Cerebellar cortex (tissue), 1 donor: ENCODE measurements around the gene TRIM2.
"Not testable (repeated sequence)": the region's sequence is repeated elsewhere in the genome, so short reads cannot be mapped to it uniquely, and the experiment has no call there.

Experiments used
- DNase-seq: peaks from one replicate; pipeline ENCODE4 v3.0.0-alpha.2; 2015; ENCODE audit warnings: low spot score

Gene TRIM2

DNA sequence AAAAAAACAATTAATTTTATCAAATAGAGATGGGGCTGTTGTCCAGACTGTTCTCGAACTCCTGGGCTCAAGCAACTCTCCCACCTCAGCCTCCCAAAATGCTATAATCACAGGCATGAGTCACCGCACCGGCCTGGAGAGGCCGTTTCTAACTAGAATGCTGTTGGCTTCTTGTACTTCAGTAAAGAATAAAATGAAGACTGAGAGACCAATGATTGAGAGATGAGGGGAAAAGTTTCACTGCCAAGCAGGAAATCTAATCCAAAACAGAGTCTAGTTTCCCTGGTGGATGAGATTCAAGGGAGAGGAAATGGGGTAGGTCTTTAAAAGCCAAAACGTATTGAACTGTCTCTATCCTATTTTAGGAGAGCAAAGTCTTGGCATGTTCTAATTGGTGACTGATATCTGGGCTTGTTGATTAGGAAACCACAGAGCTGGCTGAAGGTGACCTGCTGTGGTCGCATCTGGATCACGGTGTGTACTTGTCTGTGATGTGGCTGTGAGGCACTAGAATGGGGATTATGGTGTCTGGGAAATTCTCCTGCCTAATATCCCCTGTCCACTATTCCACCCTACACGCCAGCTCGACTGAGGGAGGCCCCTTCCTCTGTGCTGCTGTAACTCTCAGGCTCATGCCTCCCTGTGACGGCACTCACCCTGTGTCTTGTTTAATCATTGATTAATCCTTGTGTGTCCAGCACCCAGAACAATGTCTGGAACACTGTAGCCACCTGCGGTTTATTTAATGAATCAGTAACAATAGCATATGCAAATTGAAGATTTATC is 15.0 kb upstream of the TRIM2 start:
- DNase-seq: no peak

DNA sequence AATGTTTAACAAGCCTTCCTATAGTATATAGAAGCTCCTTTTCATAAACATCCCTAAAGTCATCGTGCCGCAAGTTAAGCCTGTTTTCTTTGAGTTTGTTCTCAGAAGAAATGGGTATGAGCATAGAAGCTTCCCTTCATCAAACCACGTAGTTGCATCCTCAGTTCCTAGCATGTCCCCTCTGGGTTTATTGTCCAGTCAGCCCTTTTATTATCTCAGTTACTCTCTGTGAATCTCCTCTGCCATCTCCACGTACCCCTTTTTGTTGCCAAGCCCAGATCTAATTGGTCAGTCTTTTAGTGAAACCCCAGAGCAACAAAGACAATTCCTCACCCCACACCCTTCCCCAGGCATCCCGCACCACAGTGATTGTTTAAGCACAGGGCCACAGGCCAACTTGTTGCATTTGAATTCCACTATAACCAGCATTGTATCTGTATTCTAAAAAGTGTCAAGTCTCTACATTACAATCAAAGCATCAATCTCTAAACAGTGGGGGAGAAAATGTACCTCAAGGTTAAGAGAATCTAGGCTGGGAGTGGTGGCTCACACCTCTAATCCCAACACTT is 12.4 kb upstream of the TRIM2 start:
- DNase-seq: no peak

DNA sequence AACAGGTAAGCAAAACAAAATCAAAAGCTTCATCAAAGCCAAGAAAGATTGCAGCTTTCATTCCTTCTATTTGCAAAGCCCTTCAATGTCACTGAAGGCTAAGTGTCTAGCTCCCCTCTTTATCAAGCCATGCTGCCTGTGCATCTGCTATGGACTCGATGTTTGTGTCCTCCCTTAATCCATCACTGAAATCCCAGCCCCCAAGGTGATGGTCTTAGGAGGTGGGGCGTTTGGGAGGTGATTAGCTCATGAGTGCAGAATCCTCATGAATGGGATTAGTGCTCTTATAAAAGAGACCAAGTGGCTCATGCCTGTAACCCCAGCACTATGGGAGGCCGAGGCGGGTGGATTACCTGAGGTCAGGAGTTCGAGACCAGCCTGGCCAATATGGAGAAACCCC is 6.9 kb upstream of the TRIM2 start:
- no peak for DNase-seq

DNA sequence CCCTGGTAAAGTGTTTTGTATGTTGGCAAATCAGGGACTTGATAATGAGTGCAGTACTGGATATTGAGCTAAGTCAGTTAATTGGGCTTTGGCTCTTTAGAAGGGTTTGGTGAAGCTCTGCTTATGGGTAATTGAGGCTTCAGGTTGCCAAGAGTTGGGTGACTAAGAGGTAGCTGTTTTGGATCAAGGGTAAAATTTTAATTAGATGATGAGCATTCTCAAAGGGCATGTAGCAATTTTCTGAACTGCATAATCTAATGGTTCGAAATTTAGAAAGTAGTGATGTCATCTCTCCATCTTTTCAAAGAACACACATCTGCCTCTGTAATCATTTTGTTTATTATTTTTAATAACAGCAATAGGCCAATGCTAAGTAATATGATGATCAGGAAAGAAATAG is 5.5 kb upstream of the TRIM2 start:
- no peak for DNase-seq

DNA sequence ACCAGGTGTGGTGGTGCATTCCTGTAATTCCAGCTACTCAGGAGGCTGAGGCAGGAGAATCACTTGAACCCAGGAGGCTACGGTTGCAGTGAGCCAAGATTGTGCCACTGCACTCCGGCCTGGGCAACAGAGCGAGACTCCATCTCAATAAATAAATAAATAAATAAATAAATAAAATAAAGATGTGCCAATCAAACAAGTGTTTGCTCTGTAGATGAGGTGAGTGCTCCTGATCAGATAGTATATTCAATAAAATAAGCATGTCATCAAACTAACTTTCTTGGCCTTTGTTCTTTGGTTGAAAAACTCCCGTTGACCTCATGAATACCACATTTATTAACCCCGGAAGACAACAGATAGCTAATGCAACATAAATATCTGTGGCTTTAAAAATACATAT is 497 bp upstream of the TRIM2 start:
- not testable (repeated sequence) for DNase-seq

DNA sequence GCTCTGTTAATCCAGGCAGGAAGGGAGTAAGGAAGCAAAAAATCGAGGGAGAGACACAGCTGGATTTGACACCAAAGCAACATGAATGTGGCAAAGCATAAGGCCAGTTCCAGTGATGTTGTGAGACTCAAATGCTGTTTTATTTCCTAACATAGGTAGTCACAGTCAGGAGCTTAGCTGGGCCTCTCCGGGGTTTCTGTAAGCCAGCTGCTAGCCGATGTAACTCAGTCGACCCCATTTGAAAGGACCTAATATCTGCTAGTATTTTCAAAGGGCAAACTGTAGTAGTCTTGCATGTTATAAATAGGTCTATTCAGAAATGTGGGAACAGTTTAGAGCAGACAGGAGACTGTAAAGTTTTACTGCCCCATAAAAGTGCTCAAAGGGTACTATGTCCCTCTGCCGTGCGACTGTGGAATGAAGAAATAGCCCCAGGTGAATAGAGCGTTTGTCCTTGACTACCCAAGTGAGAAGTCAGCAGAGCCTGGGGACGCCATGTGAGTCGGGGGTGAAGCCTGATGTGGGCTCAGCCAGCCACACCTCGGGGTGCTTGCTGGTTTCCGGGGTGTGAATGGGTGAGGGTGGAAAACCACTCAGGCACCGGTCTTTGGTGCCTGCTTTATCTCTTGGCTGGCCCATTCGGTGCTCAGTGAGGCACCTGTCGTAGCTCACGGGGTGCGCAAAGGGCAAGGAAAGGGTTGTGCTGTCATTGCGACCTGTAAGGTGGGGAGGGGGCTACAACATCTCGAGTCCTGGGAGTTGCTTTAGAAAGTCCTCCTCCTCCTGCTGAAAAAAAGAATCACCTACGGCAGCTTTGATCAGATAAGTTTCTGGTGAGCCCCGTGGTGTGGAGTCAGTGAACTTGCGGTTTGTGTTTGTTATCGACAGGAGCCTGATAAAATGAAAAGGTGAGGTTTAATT is 745 bp downstream of the TRIM2 start:
- DNase-seq: no peak

DNA sequence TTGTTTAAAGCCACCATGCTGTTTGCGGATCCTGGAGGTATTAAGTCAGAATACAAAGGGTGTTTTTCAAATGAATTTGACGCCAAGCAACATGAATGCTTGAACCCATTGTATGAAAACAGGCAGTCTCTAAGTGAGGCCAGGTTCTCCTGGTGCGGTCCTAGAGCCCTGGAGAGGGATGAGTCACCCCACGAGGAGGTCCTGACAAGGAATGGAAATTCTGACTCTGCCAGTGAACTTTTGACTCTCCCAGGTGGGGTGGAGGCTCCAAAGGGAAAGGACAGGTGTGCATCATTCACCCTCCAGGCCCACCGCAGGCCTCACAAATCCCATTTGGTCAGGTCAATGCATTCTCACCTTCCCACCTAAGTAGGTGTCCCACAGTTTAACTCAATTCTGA is 1.5 kb downstream of the TRIM2 start:
- no peak for DNase-seq

DNA sequence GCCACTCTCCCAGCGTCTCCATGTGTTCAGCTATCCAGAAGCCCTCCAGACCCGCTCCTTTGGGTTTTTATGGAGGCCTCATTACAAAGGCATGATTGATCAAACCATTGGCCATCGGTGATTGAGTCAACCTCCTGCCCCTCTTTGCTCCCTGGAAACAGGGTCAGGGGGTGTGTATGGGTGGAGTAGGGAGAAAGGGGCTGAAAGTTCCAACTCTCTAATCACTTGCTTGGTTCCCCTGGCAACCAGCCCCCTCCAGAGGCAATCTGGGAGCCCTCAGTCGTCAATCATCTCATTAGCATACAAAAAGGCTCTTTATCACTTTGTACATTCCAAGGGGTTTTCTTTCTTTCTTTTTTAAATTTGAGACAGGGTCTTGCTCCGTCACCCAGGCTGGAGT is 2.3 kb downstream of the TRIM2 start:
- no peak for DNase-seq

DNA sequence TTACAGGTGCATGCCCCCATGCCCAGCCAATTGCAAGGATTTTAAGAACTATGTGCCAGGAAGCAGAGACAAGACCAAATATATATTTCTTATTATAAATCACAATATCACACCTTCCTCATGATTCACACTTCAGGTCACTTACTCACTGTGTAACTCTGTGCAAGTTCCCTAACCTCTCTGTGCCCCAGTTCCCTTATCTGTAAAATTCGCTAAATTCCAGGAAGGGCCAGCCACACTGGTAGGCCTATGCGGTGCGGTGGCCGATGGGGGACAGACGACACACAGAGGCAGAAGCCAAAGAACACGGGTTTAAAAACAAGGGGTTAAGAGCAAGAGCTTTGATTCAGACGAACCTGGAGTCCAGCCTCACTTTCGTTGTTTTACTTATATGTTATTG is 2.8 kb downstream of the TRIM2 start:
- DNase-seq: no peak

DNA sequence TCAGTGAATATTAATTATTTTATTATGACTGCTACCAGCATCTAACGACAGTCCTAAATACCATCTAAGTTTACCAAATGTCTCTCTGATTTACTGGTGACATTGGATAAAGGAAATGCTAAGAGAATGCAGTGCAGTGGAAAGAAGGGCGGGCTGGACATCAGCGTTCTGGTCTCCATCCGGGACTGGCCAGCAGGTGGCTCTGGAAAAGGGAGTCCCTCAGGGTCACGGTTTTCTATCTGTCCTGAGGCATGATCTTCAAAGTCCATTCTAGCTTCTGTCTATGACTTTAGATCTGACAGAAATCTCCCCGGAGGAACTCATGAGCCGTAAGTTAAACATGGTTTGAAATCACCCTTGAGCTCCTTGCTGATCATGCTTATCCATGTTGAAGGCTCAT is 3.3 kb downstream of the TRIM2 start:
- DNase-seq: peak; percentile 72

DNA sequence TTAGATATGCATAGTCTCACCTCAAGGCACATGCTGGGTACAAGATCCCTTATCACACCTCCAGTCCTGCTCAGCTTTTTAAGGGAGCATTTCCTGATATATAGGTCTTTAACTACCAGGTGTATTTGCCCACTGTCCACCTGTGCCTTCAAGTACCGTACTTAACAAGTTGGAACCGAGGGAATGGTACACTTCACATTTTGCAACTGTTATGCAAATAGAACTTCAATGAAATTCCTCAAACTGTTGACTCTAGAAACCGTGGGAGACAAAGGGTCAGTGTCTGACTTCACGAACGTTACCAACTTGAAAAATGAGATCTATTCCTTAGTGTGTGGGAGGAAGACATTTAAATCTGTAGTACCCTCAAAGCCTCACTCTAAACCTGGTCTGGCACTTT is 5.2 kb downstream of the TRIM2 start:
- DNase-seq: no peak

DNA sequence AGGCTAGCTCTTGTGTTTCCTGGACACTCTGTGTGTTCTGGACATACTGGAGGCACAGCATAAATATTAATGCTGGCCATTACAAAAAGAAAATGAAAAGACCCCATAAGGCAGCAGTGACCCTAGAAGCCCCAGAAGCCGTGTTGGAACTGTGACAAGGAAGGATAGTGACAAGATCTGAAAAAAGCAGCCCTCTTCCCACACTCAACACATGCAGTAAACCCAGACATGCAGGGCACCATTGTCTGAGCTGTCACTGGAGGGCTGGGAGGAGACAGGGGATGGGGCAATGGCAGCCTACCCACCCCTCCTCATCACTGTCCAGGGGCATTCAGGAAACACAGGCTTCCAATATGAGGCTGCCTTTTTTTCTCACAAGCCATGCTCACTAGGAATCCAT is 6.5 kb downstream of the TRIM2 start:
- DNase-seq: no peak

DNA sequence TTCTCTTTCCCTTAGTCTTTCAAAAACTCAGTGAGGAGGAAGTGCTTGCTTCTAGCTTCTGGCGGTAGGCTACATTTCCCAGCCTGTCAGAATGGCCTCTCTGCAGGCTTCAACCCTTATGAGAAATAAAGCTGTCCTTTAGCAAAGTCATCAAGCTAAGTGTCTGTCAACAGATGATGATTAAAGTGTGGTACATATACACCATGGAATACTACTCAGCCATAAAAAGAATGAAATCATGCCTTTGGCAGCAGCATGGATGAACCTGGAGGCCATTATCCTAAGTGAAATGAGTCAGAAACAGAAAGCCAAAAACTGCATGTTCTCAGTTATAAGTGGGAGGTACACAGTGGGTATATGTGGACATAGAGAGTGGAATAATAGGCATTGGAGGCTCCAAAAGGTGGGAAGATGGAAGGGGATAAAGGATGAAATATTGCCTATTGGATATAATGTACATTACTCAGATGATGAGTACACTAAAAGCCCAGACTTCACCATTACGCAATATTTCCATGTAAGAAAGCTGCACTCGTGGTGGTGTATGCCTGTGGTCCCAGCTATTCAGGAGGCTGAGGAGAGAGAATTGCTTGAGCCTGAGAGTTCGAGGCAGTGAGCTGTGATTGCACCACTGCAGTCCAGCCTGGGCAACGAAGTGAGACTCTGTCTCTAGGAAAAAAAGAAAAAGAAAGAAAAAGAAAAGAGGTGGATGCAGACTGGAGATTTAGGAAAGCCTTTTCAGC is 7.9 kb downstream of the TRIM2 start:
- DNase-seq: no peak

DNA sequence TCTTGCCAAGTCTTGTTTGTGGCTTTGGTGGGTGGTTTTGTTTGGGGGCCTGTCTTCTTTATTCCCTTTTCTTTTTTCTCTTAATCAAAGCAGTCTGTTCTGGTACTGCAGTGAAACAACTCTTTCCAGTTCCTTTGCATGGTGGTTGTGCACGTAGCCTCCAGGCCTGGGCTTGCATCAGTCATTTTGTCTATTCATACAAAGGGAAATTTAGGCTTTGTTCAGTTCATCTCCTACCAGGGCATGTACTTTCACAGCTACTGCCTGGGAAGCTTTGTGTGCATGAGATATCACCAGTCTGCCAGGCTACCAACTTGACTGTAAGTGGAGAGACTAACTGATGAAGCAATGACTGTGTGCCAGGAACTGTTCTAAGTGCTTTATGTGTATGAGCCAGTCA is 8.5 kb downstream of the TRIM2 start:
- DNase-seq: no peak

DNA sequence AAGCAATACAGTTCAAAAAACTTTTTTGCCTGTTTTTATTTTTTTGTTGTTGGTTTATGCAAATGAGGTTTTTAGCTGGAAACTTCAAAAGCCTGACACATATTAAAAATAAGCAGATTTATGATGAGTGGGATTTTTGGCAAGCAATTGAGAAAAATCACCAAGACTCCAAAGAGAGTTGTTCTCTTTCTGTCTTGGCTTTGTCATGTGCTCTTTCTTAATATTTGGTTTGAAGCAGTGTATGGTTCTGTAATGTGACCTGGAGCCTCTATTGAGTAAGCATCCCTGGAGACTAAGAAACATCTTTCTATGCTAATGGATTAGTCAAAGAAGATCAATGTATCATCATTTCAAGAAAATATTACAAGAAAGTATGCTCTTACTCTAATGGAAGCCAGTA is 11.7 kb downstream of the TRIM2 start:
- DNase-seq: no peak

DNA sequence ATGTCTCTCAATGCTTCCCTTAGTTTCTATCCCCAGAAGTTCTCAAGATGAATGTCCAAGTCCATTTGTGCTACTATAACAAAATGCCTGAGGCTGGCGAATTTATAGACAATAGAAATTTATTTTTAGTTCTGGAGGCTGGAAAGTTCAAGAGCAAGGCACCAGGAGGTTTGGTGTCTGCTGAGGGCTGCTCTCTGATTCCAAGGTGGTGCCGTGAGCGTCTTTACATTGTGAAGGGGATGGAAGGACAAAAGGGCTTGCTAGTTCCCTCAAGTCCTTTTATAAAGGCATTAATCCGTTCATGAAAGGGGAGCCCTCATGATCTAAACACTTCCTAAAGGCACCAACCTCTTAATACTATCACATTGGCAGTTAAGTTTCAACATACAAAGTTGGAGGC is 12.3 kb downstream of the TRIM2 start:
- DNase-seq: no peak

DNA sequence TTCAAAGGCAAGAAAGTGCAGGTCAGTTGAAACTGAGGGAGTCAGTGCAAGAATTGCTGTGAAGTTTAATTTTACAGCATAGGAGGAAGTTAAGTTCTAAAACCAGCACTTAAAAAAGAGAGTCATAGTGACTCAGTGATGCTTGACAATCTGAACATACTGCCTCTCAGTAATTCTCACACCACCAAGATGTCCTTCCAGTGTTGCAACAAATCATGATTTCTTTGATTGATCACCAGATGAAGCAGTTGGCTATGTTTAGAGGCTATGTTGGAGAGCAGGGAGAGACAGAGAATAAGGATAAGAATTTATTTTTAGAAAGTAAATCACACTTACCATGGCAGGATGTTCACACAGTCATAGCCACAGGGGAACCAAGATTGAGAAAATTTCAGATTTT is 13.2 kb downstream of the TRIM2 start:
- DNase-seq: no peak

DNA sequence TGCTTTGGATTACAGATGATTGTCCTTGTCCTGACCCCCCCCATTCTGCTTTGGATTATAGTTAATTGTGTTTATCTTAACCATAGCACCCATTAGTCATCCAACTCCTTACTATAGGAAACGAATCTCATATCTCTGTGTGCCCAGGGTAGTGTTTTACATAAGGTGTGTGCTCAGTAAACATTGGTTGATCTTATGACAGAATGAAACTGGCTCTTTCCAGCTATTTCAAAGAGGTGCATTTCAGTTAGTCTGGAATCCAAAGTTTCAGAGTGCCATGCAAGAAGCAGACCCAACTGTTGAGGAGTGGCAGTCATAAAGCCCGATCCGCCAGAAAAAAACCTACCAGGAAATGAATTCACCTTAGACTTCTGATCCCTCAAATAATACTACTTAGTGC is 14.7 kb downstream of the TRIM2 start:
- no peak for DNase-seq

DNA sequence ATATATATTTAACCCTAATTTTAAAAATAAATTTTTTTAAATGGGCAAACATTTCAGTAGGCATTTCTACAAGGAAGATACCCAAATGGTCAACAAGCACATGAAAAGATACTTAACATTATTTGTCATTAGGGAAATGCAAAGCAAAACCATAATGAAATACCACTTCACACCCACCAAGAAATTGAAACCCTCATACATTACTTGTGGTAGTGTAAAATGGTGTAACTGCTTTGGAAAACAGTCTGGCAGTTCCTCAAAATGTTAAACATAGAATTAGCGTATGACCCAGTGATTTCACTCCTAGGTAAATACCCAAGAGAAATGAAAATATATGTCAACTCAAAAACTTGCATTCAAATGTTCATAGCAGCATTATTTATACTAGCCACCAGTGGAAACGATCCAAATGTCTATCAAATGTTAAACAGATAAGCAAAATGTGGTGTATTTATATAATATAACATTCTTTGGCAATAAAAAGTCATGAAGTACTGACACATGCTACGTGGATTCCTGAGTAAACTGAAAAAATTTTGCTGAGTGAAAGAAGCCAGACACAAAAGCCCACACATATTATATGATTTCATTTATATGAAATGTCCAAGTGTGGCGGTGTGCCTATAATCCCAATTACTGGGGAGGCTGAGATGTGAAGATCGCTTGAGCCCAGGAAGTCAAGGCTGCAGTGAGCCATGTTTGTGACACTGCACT is 16.6 kb downstream of the TRIM2 start:
- DNase-seq: no peak

DNA sequence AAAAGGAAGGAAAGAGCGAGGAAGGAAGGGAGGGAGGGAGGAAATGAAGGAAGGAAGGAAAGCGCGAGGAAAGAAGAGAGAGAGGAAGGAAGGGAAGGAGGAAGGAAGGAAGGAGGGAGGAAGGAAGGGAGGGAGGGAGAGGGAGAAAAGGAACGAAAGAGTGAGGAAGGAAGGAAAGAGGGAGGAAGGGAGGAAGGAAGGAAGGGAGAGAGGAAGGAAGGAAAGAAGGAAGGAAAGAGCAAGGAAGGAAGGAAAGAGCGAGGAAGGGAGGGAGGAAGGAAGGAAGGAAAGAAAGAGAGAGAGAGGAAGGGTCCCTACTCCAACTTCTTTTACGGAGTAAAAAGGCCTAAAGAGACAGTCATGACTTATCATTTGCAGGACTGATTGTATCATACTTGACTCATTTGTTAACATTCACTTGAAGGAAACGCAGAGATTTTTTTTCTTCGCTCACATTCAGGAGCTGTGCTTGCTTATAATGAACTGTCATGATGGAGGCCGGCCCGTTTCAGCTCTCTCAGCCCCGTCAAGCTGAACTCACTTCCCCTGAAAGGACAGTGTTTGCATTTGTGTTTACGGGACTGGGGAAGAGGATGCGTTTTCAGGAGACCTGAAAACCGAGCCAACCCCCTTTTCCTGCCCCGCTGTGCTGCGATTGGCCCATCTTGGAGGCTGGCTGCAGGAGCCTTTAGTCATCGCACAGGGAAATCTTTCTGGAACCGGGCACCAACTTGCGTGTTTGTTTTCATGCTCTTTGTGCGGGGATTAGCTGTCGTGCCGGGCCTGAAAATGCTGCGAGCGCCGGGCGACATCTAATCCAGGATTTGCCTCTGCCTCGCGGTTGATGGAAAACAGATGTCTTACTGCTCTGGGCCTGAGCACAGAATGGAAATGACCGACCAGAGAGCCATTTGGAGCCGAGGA is 17.8 kb downstream of the TRIM2 start:
- DNase-seq: peak; percentile 78
